ENCODE data around the gene FAM83F.

The FAM83F gene

GRCh38 chr22:40076702-40077645 lies 82.2 kb downstream of the FAM83F start:
- no peak for DNase-seq

GRCh38 chr22:40077646-40078016 lies 82.9 kb downstream of the FAM83F start:
- DNase-seq = no peak

DNA sequence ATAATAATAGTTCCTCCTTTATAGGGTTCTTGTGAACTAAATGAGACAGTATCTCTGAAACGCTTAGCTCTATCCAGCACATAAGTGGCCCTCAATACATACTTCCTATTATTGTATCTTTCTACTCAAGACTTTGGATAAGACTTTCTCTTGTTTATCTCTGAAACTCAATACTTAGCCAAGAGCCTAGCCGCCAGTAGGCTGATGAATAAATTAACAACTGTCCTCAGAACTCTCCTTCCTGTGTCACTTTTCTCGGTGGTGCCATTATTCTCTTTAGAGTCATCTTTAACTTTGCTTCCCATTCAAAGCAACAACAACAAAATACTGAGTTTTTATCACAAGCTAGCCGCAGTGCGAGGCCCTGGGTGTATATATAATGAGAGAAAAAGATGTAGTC lies 86.9 kb downstream of the FAM83F start:
- no peak for DNase-seq

GRCh38 chr22:40082184-40082583 lies 87.4 kb downstream of the FAM83F start:
- no peak for DNase-seq

- no peak for DNase-seq
Observed at GRCh38 chr22:40083794-40084193, 89.0 kb downstream of the FAM83F start.

DNA sequence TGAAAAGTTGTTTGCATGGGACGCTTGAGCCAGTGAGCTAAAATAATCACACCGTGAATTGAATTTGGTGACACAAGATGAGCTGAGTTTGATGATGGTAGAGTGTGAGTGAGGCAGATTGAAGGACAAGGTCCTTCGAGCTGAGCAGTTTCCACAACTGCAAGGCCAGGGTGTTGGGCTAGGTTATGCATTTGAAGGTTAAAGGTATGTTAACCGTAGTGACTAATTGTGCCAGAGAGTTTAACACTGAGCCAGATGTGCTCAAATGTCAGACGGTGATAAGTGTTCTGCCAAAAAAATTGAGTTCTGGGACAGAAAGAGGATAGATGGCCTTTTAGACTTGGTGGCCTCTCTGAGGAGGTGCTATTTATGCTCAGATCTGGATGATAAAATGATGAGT lies 89.5 kb downstream of the FAM83F start:
- no peak for DNase-seq

GRCh38 chr22:40088818-40089217 lies 94.1 kb downstream of the FAM83F start:
- DNase-seq = no peak
